ENCODE data around the gene ING1. TPM values are rescaled to one million over a fixed set of nuclear protein-coding genes. Genes with fewer than 3 reads are reported as not detected.

ING1 gene
- total and polyA plus RNA-seq, 2 donors from 2014 or later: 7.8 to 12.4 TPM

GRCh38 chr13:110705826-110706569 is 7.5 kb upstream of the ING1 start, which contains the start of gene CARS2:
Gene CARS2, minus strand, starts transcription at chr13:110706116. Its CDS starts 23 bp downstream, at chr13:110706093.
- peak within 1 kb of the TSS; percentile 59 to 71 for H3K27ac ChIP-seq (ENCODE audit: low read depth in 2 of 2, low read length in 2 of 2)
- FAIRE-seq: no peak
- peak within 1 kb of the TSS; percentile 32 to 56 (median 43) for H3K9ac ChIP-seq (ENCODE audit: low read length in 3 of 3)
- DNase-seq: peak; percentile 97 to 99 (median 98)
- no peaks in the 10 kb centered on the region for H3K27me3 ChIP-seq (ENCODE audit: control insufficient read depth, insufficient read depth, low read length)
- no peaks in the 10 kb centered on the region for H3K9me3 ChIP-seq (ENCODE audit: control insufficient read depth in 2 of 3, insufficient read depth in 1 of 3, low read length in 3 of 3)
- intact Hi-C loops (cut with DNase I): no loop called here
- H3K4me1 ChIP-seq (ENCODE audit: control insufficient read depth in 2 of 3, insufficient read depth in 2 of 3, low read depth in 1 of 3, low read length in 3 of 3): peaks cover 2 to 23% (median 14%) of the 10 kb centered on the region in 3 donors
- H3K4me3 ChIP-seq (ENCODE audit: low read length in 3 of 3): peak within 1 kb of the TSS; percentile 62 to 67 (median 66)
- H3K36me3 ChIP-seq (ENCODE audit: control insufficient read depth in 2 of 3, insufficient read depth in 3 of 3, low read length in 3 of 3): peaks cover 0 to 6% (median 0%) of the 10 kb centered on the region in 3 donors
- peak; percentile 7 for TF ChIP-seq CTCF (IDR thresholded peaks at IDR 0.05; ENCODE audit: borderline replicate concordance, extremely low read depth, insufficient read depth)

GRCh38 chr13:110706570-110707372 is 6.7 kb upstream of the ING1 start:
- no peak for FAIRE-seq

More at GRCh38 chr13:110706570-110707372, 6.7 kb upstream of the ING1 start:
- Histone ChIP-seq H3K27me3 (ENCODE audit: control insufficient read depth, insufficient read depth, low read length) (no peaks in the 10 kb centered on the region), H3K4me1 (ENCODE audit: control insufficient read depth in 2 of 3, insufficient read depth in 2 of 3, low read depth in 1 of 3, low read length in 3 of 3) (peaks cover 5 to 30% (median 16%) of the 10 kb centered on the region in 3 donors), H3K27ac (ENCODE audit: low read depth in 2 of 2, low read length in 2 of 2) (peak overlapping the region; percentile 48 to 71), H3K9me3 (ENCODE audit: control insufficient read depth in 2 of 3, insufficient read depth in 1 of 3, low read length in 3 of 3) (no peaks in the 10 kb centered on the region), H3K4me3 (ENCODE audit: low read length in 3 of 3) (peak overlapping the region; percentile 48 to 67 (median 66)), H3K36me3 (ENCODE audit: control insufficient read depth in 2 of 3, insufficient read depth in 3 of 3, low read length in 3 of 3) (no peaks in the 10 kb centered on the region), H3K9ac (ENCODE audit: low read length in 3 of 3) (peak overlapping the region; percentile 1 to 43 (median 12))
- no peak for TF ChIP-seq CTCF (IDR thresholded peaks at IDR 0.05; ENCODE audit: borderline replicate concordance, extremely low read depth, insufficient read depth)
- peak in 1 of 5 donors; percentile 56 for DNase-seq
- intact Hi-C loops (cut with DNase I): no loop called here
